Neuronal stem cell (in vitro differentiated cells): ENCODE results near the gene CTSH.
A peak's percentile ranks its signal among the peaks of the same experiment; 100 is the strongest.

ENCODE experiments used
- DNase-seq: peaks from one replicate; pipeline ENCODE4 v3.0.0-alpha.2; 2013; ENCODE audit warnings: low spot score
- H2AFZ ChIP-seq: one replicate; pipeline ENCODE4 v1.6.1; 2013; ENCODE audit warnings: mild to moderate bottlenecking, low read length, inconsistent platforms
- H2AK5ac ChIP-seq: 2 replicates; pipeline ENCODE4 v1.6.1; 2013; ENCODE audit warnings: low read depth, mild to moderate bottlenecking, inconsistent platforms, low read length, moderate library complexity, mixed read lengths
- H2BK120ac ChIP-seq: 2 replicates; pipeline ENCODE4 v1.6.1; 2013; ENCODE audit warnings: low read depth, mild to moderate bottlenecking, inconsistent platforms, low read length, moderate library complexity, mixed read lengths
- H2BK12ac ChIP-seq: one replicate; pipeline ENCODE4 v1.6.1; 2013; ENCODE audit warnings: low read length, inconsistent platforms
- H2BK15ac ChIP-seq: 2 replicates; pipeline ENCODE4 v1.6.1; 2013; ENCODE audit warnings: mild to moderate bottlenecking, low read length, inconsistent platforms, mixed read lengths
- H2BK5ac ChIP-seq: one replicate; pipeline ENCODE4 v1.6.1; 2013; ENCODE audit warnings: inconsistent platforms, mild to moderate bottlenecking, low read length, moderate library complexity
- H3K14ac ChIP-seq: one replicate; pipeline ENCODE4 v1.6.1; 2013; ENCODE audit warnings: low read length, inconsistent platforms
- H3K18ac ChIP-seq: 2 replicates; pipeline ENCODE4 v1.6.1; 2013; ENCODE audit warnings: low read length, inconsistent platforms
- H3K23ac ChIP-seq: 2 replicates; pipeline ENCODE4 v1.6.1; 2013; ENCODE audit warnings: low read depth, mild to moderate bottlenecking, mixed read lengths, low read length, inconsistent platforms; ENCODE audit not compliant: poor library complexity
- H3K27ac ChIP-seq: replicated peaks from 3 replicates; pipeline ENCODE4 v1.5.1; 2013; ENCODE audit warnings: low read length, inconsistent platforms
- H3K27me3 ChIP-seq, 3 experiments: 2 replicates each; pipeline ENCODE4 v1.6.1; 2013; ENCODE audit warnings: low read length in 3 of 3, mild to moderate bottlenecking in 2 of 3, inconsistent platforms in 1 of 3, low read depth in 1 of 3, mixed read lengths in 1 of 3, moderate library complexity in 1 of 3; ENCODE audit not compliant: control insufficient read depth in 3 of 3, insufficient read depth in 3 of 3
- H3K36me3 ChIP-seq, 2 donors: replicated peaks in 1 of 2; 2 replicates each; pipeline ENCODE4 v1.6.1; 2013; ENCODE audit warnings: low read length in 2 of 2; ENCODE audit not compliant: control insufficient read depth in 2 of 2, insufficient read depth in 2 of 2
- H3K4ac ChIP-seq: 2 replicates; pipeline ENCODE4 v1.6.1; 2013; ENCODE audit warnings: inconsistent platforms, mild to moderate bottlenecking, low read length, moderate library complexity
- H3K4me1 ChIP-seq, 2 donors: 1 replicate in 1 of 2; 2 replicates in 1 of 2; pipeline ENCODE4 v1.6.1; 2013; ENCODE audit warnings: low read length in 2 of 2, low read depth in 1 of 2; ENCODE audit not compliant: control insufficient read depth in 2 of 2, insufficient read depth in 1 of 2
- H3K4me2 ChIP-seq: one replicate; pipeline ENCODE4 v1.6.1; 2013; ENCODE audit warnings: mild to moderate bottlenecking, low read length, inconsistent platforms; ENCODE audit not compliant: insufficient read depth, poor library complexity, severe bottlenecking
- H3K4me3 ChIP-seq, 2 donors: 2 replicates each; pipeline ENCODE4 v1.5.1; 2013; ENCODE audit warnings: low read length in 2 of 2, mild to moderate bottlenecking in 2 of 2, inconsistent platforms in 1 of 2, moderate library complexity in 1 of 2
- H3K79me1 ChIP-seq: one replicate; pipeline ENCODE4 v1.6.1; 2013; ENCODE audit warnings: low read depth, mild to moderate bottlenecking, inconsistent platforms, low read length, moderate library complexity
- H3K9ac ChIP-seq: one replicate; pipeline ENCODE4 v1.6.1; 2013; ENCODE audit warnings: mild to moderate bottlenecking, low read depth, low read length, inconsistent platforms; ENCODE audit not compliant: poor library complexity
- H3K9me3 ChIP-seq, 2 donors: replicated peaks in 1 of 2; 2 replicates each; pipeline versions ENCODE3 to v1.6.1; 2013; ENCODE audit warnings: low read length in 2 of 2, mild to moderate bottlenecking in 2 of 2, inconsistent platforms in 1 of 2, low read depth in 1 of 2, mixed read lengths in 1 of 2, moderate library complexity in 1 of 2; ENCODE audit not compliant: control insufficient read depth in 2 of 2, insufficient read depth in 1 of 2
- H4K8ac ChIP-seq: one replicate; pipeline ENCODE4 v1.6.1; 2013; ENCODE audit warnings: low read depth, mild to moderate bottlenecking, inconsistent platforms, low read length, moderate library complexity
- H4K91ac ChIP-seq: one replicate; pipeline ENCODE4 v1.6.1; 2013; ENCODE audit warnings: low read length, low read depth, mild to moderate bottlenecking, inconsistent platforms; ENCODE audit not compliant: poor library complexity
- WGBS, 2 donors: extraction: QIAGEN DNeasy Blood & Tissue Kit; methylation state at CpG; one replicate each; pipeline ENCODE4 v1.1.7; 2013; ENCODE audit warnings: missing lambda C conversion rate in 2 of 2, mixed read lengths in 1 of 2; ENCODE audit not compliant: insufficient read length in 2 of 2, insufficient replicate concordance in 1 of 2; ENCODE audit errors: extremely low coverage in 2 of 2; 5-methylcytosine and 5-hydroxymethylcytosine counted together

Gene CTSH

GRCh38 chr15:78968539-78969271 is 23.9 kb upstream of the CTSH start:
- no CpG with 5 or more reads among the region's 5 CpGs for WGBS, 2 donors
- Histone ChIP-seq H2BK120ac (no peak overlapping the region), H3K4me3 (no peak overlapping the region), H2BK12ac (no peak overlapping the region), H3K9ac (no peak overlapping the region), H3K4ac (no peak overlapping the region), H2AFZ (no peak overlapping the region), H2AK5ac (no peak overlapping the region), H4K91ac (no peak overlapping the region), H4K8ac (no peak overlapping the region), H3K4me1 (no peaks in the 10 kb centered on the region), H2BK5ac (no peak overlapping the region), H3K27me3 (peaks cover 0 to 29% (median 0%) of the 10 kb centered on the region in 3 experiments), H3K4me2 (no peak overlapping the region), H3K36me3 (no peaks in the 10 kb centered on the region), H2BK15ac (no peak overlapping the region), H3K9me3 (no peaks in the 10 kb centered on the region), H3K79me1 (no peaks in the 10 kb centered on the region), H3K18ac (no peak overlapping the region), H3K14ac (no peak overlapping the region), H3K27ac (no peak overlapping the region), H3K23ac (no peak overlapping the region)
- no peak for DNase-seq

DNA sequence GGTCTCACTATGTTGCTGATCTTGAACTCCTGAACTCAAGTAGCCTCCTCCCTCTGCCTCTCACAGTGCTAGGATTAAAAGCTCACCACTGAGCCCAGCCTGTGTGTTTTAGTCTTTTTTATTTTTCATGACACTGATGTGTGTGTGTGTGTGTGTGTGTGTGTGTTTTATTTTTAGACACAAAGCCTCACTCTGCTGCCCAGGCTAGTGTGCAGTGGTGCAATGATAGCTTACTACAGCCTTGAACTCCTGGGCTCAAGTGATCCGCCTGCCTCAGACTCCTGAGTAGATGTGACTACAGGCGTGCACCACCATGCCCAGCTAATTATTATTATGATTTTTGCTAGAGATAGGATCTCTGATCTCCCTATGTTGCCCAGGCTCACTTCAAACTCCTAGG is 23.3 kb upstream of the CTSH start:
- Histone ChIP-seq H3K9me3 (no peaks in the 10 kb centered on the region), H3K36me3 (no peaks in the 10 kb centered on the region), H3K14ac (no peak overlapping the region), H4K8ac (no peak overlapping the region), H2BK5ac (no peak overlapping the region), H3K23ac (no peak overlapping the region), H3K79me1 (no peaks in the 10 kb centered on the region), H4K91ac (no peak overlapping the region), H2BK12ac (no peak overlapping the region), H2BK15ac (no peak overlapping the region), H3K4me2 (no peak overlapping the region), H2BK120ac (no peak overlapping the region), H3K4me3 (no peak overlapping the region), H2AK5ac (no peak overlapping the region), H2AFZ (no peak overlapping the region), H3K4ac (no peak overlapping the region), H3K27me3 (peaks cover 0 to 29% (median 0%) of the 10 kb centered on the region in 3 experiments), H3K4me1 (no peaks in the 10 kb centered on the region), H3K27ac (no peak overlapping the region), H3K18ac (no peak overlapping the region), H3K9ac (no peak overlapping the region)
- no CpG with 5 or more reads among the region's 2 CpGs for WGBS, 2 donors
- no peak for DNase-seq

GRCh38 chr15:78960308-78960707 is 15.5 kb upstream of the CTSH start:
- H3K4me2 ChIP-seq, result no peak overlapping the region
- H3K27ac ChIP-seq, result no peak overlapping the region
- H2BK15ac ChIP-seq, result no peak overlapping the region
- no peak overlapping the region for H2BK120ac ChIP-seq
- no CpG with 5 or more reads among the region's 6 CpGs for WGBS, 2 donors
- no peak overlapping the region for H2BK12ac ChIP-seq
- no peak overlapping the region for H3K4me3 ChIP-seq
- H3K18ac ChIP-seq, result peak overlapping the region; percentile 16
- H3K79me1 ChIP-seq, result no peaks in the 10 kb centered on the region
- H4K8ac ChIP-seq, result no peak overlapping the region
- no peak overlapping the region for H2AFZ ChIP-seq
- H3K4me1 ChIP-seq, result no peaks in the 10 kb centered on the region
- no peak overlapping the region for H3K4ac ChIP-seq
- H3K27me3 ChIP-seq, result peaks cover 0 to 10% (median 0%) of the 10 kb centered on the region in 3 experiments
- H2BK5ac ChIP-seq, result no peak overlapping the region
- no peak overlapping the region for H3K9ac ChIP-seq
- H3K14ac ChIP-seq, result no peak overlapping the region
- H3K23ac ChIP-seq, result no peak overlapping the region
- H2AK5ac ChIP-seq, result no peak overlapping the region
- H3K36me3 ChIP-seq, result no peaks in the 10 kb centered on the region
- no peaks in the 10 kb centered on the region for H3K9me3 ChIP-seq
- DNase-seq, result no peak
- H4K91ac ChIP-seq, result no peak overlapping the region

DNA sequence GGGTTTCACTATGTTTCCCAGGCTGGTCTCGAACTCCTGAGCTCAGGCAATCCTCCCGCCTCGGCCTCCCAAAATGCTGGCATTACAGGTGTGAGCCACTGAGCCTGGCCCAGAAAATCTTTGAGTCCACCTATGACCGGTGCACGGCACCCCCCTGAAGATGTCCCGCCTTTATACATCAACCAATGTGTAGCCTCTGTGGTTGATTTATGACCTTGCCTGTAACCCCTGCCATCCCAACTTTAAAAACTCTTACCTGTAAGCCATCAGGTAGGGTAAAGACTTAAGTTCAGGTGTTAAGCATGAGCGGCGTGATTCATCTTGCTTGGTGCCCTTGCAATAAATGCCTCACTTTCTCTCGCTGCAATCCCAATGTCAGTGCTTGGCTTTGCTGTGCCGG is 14.5 kb upstream of the CTSH start:
- Histone ChIP-seq H3K4me2 (no peak overlapping the region), H3K27me3 (peaks cover 0 to 10% (median 0%) of the 10 kb centered on the region in 3 experiments)
- WGBS, 2 donors, result no CpG with 5 or more reads among the region's 10 CpGs

More for the DNA sequence above, 14.5 kb upstream of the CTSH start:
- H3K23ac ChIP-seq, result no peak overlapping the region
- no peak overlapping the region for H2AFZ ChIP-seq
- H3K9ac ChIP-seq, result no peak overlapping the region
- H2BK5ac ChIP-seq, result no peak overlapping the region
- no peak overlapping the region for H2BK12ac ChIP-seq
- no peaks in the 10 kb centered on the region for H3K36me3 ChIP-seq
- no peak overlapping the region for H2AK5ac ChIP-seq
- no peak for DNase-seq
- no peaks in the 10 kb centered on the region for H3K4me1 ChIP-seq
- no peaks in the 10 kb centered on the region for H3K79me1 ChIP-seq
- H4K8ac ChIP-seq, result no peak overlapping the region
- no peak overlapping the region for H2BK15ac ChIP-seq
- H2BK120ac ChIP-seq, result no peak overlapping the region
- H3K4ac ChIP-seq, result no peak overlapping the region
- no peaks in the 10 kb centered on the region for H3K9me3 ChIP-seq
- no peak overlapping the region for H3K4me3 ChIP-seq
- no peak overlapping the region for H3K18ac ChIP-seq
- H3K27ac ChIP-seq, result no peak overlapping the region
- no peak overlapping the region for H4K91ac ChIP-seq
- no peak overlapping the region for H3K14ac ChIP-seq
